GM10266 (cell line): Measurements from ENCODE around the gene HNF4A.

Experiments
- DNase-seq: peaks from one replicate; pipeline ENCODE4 v3.0.0; 2012; ENCODE audit errors: extremely low spot score
- TF ChIP-seq, protein P1 (sequence below): IDR thresholded peaks from 2 replicates; pipeline ENCODE4 v1.5.1; 2012; ENCODE audit warnings: mild to moderate bottlenecking, low read depth; ENCODE audit not compliant: control insufficient read depth, insufficient read depth; ENCODE audit errors: missing control alignments

The HNF4A gene

DNA sequence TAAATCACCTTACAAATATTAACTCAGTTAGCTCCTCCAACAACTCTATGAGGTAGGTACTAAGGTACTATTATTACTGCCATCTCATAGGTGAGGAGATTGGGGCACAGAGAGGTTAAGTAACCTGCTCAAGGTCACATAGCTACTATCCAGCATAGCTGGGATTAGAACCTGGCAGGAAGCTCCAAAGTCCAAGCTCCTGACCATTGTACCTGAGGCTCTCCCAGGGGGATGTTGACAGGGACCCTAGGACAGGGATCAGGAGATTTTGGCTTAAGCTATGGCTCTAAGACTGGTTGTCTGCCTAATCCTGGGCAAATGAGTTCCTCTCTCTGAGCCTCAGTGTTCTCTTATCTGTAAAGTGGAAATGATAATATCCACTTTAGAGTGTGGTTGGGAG is 59.3 kb downstream of the HNF4A start:
- TF ChIP-seq, protein P1, sequence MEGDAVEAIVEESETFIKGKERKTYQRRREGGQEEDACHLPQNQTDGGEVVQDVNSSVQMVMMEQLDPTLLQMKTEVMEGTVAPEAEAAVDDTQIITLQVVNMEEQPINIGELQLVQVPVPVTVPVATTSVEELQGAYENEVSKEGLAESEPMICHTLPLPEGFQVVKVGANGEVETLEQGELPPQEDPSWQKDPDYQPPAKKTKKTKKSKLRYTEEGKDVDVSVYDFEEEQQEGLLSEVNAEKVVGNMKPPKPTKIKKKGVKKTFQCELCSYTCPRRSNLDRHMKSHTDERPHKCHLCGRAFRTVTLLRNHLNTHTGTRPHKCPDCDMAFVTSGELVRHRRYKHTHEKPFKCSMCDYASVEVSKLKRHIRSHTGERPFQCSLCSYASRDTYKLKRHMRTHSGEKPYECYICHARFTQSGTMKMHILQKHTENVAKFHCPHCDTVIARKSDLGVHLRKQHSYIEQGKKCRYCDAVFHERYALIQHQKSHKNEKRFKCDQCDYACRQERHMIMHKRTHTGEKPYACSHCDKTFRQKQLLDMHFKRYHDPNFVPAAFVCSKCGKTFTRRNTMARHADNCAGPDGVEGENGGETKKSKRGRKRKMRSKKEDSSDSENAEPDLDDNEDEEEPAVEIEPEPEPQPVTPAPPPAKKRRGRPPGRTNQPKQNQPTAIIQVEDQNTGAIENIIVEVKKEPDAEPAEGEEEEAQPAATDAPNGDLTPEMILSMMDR, result no peak
- DNase-seq, result no peak

GRCh38 chr20:44415833-44416715 is 60.6 kb downstream of the HNF4A start:
- DNase-seq, result no peak
- TF ChIP-seq, protein P1, result no peak

GRCh38 chr20:44418069-44418905 is 62.8 kb downstream of the HNF4A start:
- TF ChIP-seq, protein P1, result no peak
- no peak for DNase-seq

DNA sequence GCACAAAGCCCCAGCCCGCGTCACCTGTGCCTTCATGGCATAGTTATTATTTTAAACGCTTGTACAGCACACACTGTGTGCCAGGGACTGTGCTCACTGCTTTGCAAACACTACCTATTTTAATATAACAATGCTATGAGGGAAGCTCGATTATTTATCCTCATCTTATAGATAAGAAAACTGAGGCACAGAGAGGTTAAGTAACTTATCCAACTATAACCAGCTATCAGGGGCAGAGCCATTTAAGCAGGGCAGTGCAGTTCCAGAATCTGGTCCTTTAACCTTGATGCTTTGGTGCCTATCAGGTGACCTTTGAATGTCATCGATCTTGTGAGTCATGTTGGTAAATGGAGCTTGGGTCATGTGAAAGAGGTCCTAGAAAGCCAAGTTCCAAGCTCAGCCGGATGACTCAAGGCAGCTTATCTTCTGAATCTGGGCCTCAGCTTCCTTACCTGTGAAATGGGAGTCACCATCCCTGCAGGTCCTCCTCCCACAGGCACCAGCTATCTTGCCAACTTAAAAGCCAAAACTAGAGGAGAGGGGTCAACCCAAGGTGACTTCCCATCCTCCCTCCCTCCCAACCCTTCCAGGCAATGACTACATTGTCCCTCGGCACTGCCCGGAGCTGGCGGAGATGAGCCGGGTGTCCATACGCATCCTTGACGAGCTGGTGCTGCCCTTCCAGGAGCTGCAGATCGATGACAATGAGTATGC is 63.8 kb downstream of the HNF4A start:
- TF ChIP-seq, protein P1, result no peak
- DNase-seq, result no peak

GRCh38 chr20:44420497-44420896 is 65.0 kb downstream of the HNF4A start:
- TF ChIP-seq, protein P1, result no peak
- DNase-seq, result no peak

DNA sequence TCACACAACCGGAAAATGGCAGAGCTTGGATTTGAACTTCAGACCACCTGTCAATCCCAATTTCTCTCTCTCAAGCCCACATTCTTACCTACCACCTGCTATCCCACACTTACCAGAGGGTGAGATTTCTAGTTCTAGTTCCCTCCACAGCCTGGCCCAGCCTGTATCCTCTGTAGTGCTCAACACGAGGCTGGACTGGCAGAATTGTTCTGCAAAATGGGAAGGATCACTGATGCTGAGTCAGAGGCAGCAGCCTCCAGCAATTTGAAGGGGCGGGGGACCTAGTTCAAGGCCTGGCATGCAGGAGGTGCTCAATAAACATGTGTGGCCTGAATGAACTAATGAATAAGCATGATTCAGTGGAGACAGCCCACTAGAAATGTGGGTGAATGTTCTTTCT is 66.6 kb downstream of the HNF4A start:
- DNase-seq, result no peak
- TF ChIP-seq, protein P1, result no peak
